ENCODE data around the gene EPHB1.

EPHB1 gene

DNA sequence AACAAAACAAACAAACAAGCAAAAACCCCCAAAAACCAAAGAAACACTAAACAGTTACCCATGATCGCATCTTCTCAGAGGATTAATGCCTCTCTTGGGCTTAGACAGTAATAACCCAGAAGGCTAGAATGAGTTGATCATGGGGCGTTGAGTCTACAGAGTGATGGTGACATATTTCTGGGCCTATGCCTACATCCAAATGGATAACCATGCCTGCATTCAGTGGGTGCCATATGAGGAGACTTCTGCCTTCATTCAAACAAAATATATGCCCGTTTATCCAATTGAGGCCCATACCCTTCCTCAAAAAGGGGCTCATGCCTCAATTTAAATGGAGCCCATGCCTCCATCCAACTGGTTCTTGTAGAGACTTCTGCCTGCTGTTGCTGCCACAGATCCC is 284.0 kb downstream of the EPHB1 start:
- TF ChIP-seq EZH2 (IDR thresholded peaks at IDR 0.05; ENCODE audit: borderline replicate concordance, low read length) = no peak
- TF ChIP-seq, protein P1, sequence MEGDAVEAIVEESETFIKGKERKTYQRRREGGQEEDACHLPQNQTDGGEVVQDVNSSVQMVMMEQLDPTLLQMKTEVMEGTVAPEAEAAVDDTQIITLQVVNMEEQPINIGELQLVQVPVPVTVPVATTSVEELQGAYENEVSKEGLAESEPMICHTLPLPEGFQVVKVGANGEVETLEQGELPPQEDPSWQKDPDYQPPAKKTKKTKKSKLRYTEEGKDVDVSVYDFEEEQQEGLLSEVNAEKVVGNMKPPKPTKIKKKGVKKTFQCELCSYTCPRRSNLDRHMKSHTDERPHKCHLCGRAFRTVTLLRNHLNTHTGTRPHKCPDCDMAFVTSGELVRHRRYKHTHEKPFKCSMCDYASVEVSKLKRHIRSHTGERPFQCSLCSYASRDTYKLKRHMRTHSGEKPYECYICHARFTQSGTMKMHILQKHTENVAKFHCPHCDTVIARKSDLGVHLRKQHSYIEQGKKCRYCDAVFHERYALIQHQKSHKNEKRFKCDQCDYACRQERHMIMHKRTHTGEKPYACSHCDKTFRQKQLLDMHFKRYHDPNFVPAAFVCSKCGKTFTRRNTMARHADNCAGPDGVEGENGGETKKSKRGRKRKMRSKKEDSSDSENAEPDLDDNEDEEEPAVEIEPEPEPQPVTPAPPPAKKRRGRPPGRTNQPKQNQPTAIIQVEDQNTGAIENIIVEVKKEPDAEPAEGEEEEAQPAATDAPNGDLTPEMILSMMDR (IDR thresholded peaks at IDR 0.05; ENCODE audit: low read length) = no peak
- Histone ChIP-seq H3K9me2 (ENCODE audit: low read depth, low read length) (no peaks in the 10 kb centered on the region), H3K4me3 (ENCODE audit: low read depth, low read length, poor library complexity, severe bottlenecking) (no peak overlapping the region), H3K36me3 (ENCODE audit: insufficient read depth, low read length) (no peaks in the 10 kb centered on the region), H3K4me2 (ENCODE audit: low read length) (no peak overlapping the region), H3K4me1 (ENCODE audit: insufficient read depth, low read length, severe bottlenecking) (no peaks in the 10 kb centered on the region), H3F3A (ENCODE audit: insufficient read depth, low read length) (no peaks in the 10 kb centered on the region), H2AFZ (ENCODE audit: low read length) (no peak overlapping the region), H3K27me3 (ENCODE audit: insufficient read depth, low read length) (no peaks in the 10 kb centered on the region), H3K79me2 (ENCODE audit: insufficient read depth, low read length) (no peaks in the 10 kb centered on the region), H4K20me1 (ENCODE audit: insufficient read depth, low read length) (no peaks in the 10 kb centered on the region), H3K9ac (ENCODE audit: low read length) (no peak overlapping the region), H3K27ac (ENCODE audit: low read depth, low read length, poor library complexity, severe bottlenecking) (no peak overlapping the region), H3K9me3 (ENCODE audit: low read length) (no peaks in the 10 kb centered on the region)

DNA sequence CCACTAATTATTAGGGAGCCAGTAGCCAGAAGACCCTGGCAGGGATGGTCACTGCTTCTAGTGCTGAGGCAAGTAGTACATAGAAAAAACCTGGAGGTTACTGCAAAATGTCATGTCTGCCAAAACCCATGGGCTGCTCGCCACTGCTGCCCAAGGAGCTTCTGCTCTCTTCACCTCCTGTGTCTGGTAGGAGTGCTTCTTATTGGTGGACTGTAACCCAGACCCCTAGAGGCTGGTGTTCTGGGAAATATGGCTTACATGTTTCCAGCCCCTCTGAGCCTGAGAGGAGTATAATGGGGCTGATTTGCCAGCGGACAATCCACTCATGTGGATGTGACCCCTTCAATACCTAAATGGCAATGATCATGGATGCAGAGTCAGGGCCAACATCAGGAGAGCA is 286.4 kb downstream of the EPHB1 start:
- no peak for TF ChIP-seq EZH2 (IDR thresholded peaks at IDR 0.05; ENCODE audit: borderline replicate concordance, low read length)
- TF ChIP-seq, protein P1 (IDR thresholded peaks at IDR 0.05; ENCODE audit: low read length) = no peak
- no peaks in the 10 kb centered on the region for H3K4me1 ChIP-seq (ENCODE audit: insufficient read depth, low read length, severe bottlenecking)
- H3K27me3 ChIP-seq (ENCODE audit: insufficient read depth, low read length) = no peaks in the 10 kb centered on the region
- no peak overlapping the region for H3K4me2 ChIP-seq (ENCODE audit: low read length)
- no peaks in the 10 kb centered on the region for H3K9me3 ChIP-seq (ENCODE audit: low read length)
- H3K79me2 ChIP-seq (ENCODE audit: insufficient read depth, low read length) = no peaks in the 10 kb centered on the region
- H3K4me3 ChIP-seq (ENCODE audit: low read depth, low read length, poor library complexity, severe bottlenecking) = no peak overlapping the region
- no peak overlapping the region for H3K27ac ChIP-seq (ENCODE audit: low read depth, low read length, poor library complexity, severe bottlenecking)
- no peak overlapping the region for H2AFZ ChIP-seq (ENCODE audit: low read length)
- no peaks in the 10 kb centered on the region for H3F3A ChIP-seq (ENCODE audit: insufficient read depth, low read length)
- no peaks in the 10 kb centered on the region for H3K9me2 ChIP-seq (ENCODE audit: low read depth, low read length)
- no peaks in the 10 kb centered on the region for H4K20me1 ChIP-seq (ENCODE audit: insufficient read depth, low read length)
- no peak overlapping the region for H3K9ac ChIP-seq (ENCODE audit: low read length)
- H3K36me3 ChIP-seq (ENCODE audit: insufficient read depth, low read length) = no peaks in the 10 kb centered on the region

DNA sequence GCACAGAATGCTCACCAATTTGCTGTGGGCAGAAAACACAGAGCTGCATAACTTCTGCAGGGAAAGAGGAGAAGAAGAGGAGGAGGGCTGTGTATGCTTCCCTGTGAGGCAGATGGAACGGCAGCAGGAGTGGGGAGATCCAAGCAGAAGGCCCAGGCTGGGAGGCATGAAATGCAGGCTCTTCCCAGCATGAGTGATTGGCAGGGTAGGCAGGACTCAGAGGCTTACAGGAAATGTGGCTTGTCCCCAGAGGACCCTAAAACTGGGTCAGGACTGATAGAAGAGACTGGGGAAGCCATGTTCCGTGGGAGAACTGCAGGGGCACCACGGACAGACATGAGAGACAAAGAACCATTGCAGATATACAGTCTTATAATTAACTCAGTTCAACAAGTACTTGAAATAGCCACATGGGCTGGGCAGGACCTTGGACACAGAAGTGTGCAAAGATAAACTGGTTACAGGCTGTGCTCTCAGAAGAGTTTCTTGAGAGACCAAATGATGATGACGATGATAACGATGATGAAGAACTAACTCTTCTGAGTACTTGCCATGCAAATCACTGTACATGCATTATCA is 286.9 kb downstream of the EPHB1 start:
- no peaks in the 10 kb centered on the region for H3K4me1 ChIP-seq (ENCODE audit: insufficient read depth, low read length, severe bottlenecking)
- no peaks in the 10 kb centered on the region for H3K36me3 ChIP-seq (ENCODE audit: insufficient read depth, low read length)
- no peaks in the 10 kb centered on the region for H3K79me2 ChIP-seq (ENCODE audit: insufficient read depth, low read length)
- no peaks in the 10 kb centered on the region for H3K27me3 ChIP-seq (ENCODE audit: insufficient read depth, low read length)
- no peak for TF ChIP-seq EZH2 (IDR thresholded peaks at IDR 0.05; ENCODE audit: borderline replicate concordance, low read length)
- TF ChIP-seq, protein P1 (IDR thresholded peaks at IDR 0.05; ENCODE audit: low read length) = no peak
- H2AFZ ChIP-seq (ENCODE audit: low read length) = no peak overlapping the region
- no peaks in the 10 kb centered on the region for H3K9me3 ChIP-seq (ENCODE audit: low read length)
- no peak overlapping the region for H3K27ac ChIP-seq (ENCODE audit: low read depth, low read length, poor library complexity, severe bottlenecking)
- H3K4me2 ChIP-seq (ENCODE audit: low read length) = no peak overlapping the region
- no peaks in the 10 kb centered on the region for H4K20me1 ChIP-seq (ENCODE audit: insufficient read depth, low read length)
- no peak overlapping the region for H3K9ac ChIP-seq (ENCODE audit: low read length)
- H3K4me3 ChIP-seq (ENCODE audit: low read depth, low read length, poor library complexity, severe bottlenecking) = no peak overlapping the region
- H3F3A ChIP-seq (ENCODE audit: insufficient read depth, low read length) = no peaks in the 10 kb centered on the region
- no peaks in the 10 kb centered on the region for H3K9me2 ChIP-seq (ENCODE audit: low read depth, low read length)
